RWPE2 (cell line): ENCODE measurements around the gene BROX.

Source experiments
- ATAC-seq: fragments of 200-7000 bp; cut with Tn5 transposase; 3 replicates; pipeline ENCODE4 v1.9.1; 2021; ENCODE audit warnings: low read depth
- DNase-seq: peaks from one replicate; pipeline ENCODE4 v3.0.0-alpha.2; 2020; ENCODE audit warnings: low spot score
- H3K27ac ChIP-seq: fragments of 450-650 bp; 2 replicates; pipeline ENCODE4 v1.5.1; 2017; ENCODE audit warnings: mild to moderate bottlenecking; ENCODE audit not compliant: poor library complexity, severe bottlenecking
- H3K27me3 ChIP-seq: fragments of 250-450 bp; sonication (Bioruptor Pico); 2 replicates; pipeline ENCODE4 v1.5.1; 2021; ENCODE audit warnings: mild to moderate bottlenecking, moderate library complexity; ENCODE audit not compliant: insufficient read depth, poor library complexity, severe bottlenecking
- H3K36me3 ChIP-seq: fragments of 250-450 bp; sonication (Bioruptor Pico); 2 replicates; pipeline ENCODE4 v1.5.1; 2020; ENCODE audit warnings: low read depth, mild to moderate bottlenecking, moderate library complexity
- H3K4me1 ChIP-seq: fragments of 250-450 bp; sonication (Bioruptor Pico); 2 replicates; pipeline ENCODE4 v1.5.1; 2021; ENCODE audit warnings: mild to moderate bottlenecking, moderate library complexity; ENCODE audit not compliant: insufficient read depth, poor library complexity, severe bottlenecking
- H3K4me3 ChIP-seq: fragments of 250-450 bp; sonication (Bioruptor Pico); 2 replicates; pipeline ENCODE4 v1.5.1; 2021; ENCODE audit warnings: mild to moderate bottlenecking, moderate library complexity; ENCODE audit not compliant: severe bottlenecking
- H3K9me3 ChIP-seq: fragments of 250-450 bp; sonication (Bioruptor Pico); 2 replicates; pipeline ENCODE4 v1.5.1; 2021; ENCODE audit warnings: mild to moderate bottlenecking, moderate library complexity; ENCODE audit not compliant: severe bottlenecking
- TF ChIP-seq, protein P1 (sequence below): fragments of 450-650 bp; IDR thresholded peaks from one replicate; pipeline ENCODE4 v1.5.1; 2017; ENCODE audit warnings: mild to moderate bottlenecking, moderate library complexity; ENCODE audit not compliant: poor library complexity, severe bottlenecking

Gene BROX

DNA sequence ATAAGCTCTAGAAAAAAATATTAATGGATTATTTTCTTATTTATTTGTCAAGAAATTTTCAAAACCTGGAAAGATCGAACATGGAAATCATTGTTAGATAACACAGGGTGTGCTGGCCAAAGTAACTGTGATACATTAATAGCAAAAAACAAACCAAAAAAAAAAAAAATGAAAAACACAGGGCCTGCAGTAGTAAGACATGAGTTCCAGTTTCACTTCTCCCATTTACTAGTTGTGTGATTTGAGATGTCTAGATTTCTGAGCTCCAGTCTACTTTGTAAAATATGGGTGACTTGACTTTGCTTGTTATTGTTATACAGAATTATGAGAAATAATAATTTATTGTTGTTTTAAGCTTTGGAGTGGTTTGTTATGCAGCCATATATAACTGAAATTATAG, 38.3 kb downstream of the BROX start:
- H3K27ac ChIP-seq = no peak overlapping the region
- ATAC-seq (no peak), DNase-seq (no peak)
- no peaks in the 10 kb centered on the region for H3K36me3 ChIP-seq
- no peaks in the 10 kb centered on the region for H3K9me3 ChIP-seq
- no peaks in the 10 kb centered on the region for H3K4me1 ChIP-seq
- H3K27me3 ChIP-seq = no peaks in the 10 kb centered on the region
- H3K4me3 ChIP-seq = no peak overlapping the region
- TF ChIP-seq, protein P1, sequence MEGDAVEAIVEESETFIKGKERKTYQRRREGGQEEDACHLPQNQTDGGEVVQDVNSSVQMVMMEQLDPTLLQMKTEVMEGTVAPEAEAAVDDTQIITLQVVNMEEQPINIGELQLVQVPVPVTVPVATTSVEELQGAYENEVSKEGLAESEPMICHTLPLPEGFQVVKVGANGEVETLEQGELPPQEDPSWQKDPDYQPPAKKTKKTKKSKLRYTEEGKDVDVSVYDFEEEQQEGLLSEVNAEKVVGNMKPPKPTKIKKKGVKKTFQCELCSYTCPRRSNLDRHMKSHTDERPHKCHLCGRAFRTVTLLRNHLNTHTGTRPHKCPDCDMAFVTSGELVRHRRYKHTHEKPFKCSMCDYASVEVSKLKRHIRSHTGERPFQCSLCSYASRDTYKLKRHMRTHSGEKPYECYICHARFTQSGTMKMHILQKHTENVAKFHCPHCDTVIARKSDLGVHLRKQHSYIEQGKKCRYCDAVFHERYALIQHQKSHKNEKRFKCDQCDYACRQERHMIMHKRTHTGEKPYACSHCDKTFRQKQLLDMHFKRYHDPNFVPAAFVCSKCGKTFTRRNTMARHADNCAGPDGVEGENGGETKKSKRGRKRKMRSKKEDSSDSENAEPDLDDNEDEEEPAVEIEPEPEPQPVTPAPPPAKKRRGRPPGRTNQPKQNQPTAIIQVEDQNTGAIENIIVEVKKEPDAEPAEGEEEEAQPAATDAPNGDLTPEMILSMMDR = no peak

DNA sequence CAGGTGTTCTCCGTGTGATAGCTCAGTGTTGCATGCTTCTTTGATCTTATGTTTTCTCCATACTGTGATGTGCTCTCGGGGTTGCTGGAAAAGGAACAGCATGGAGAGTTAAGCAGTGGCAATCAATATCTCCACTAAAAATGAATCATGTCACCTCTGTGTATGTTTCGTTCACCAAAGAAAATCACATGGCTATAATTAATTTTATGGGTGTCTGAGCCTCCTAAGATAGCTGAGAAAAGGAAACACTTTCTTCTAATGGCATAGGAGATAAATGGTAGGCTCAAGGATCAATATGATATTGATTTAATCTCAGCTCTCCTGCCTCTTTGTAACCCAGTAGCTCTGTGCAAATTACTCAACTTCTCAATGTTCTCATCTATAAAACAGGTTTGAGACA, 38.9 kb downstream of the BROX start:
- ATAC-seq = no peak
- H3K36me3 ChIP-seq = no peaks in the 10 kb centered on the region
- H3K27me3 ChIP-seq = no peaks in the 10 kb centered on the region
- no peaks in the 10 kb centered on the region for H3K9me3 ChIP-seq
- no peak overlapping the region for H3K27ac ChIP-seq
- no peak overlapping the region for H3K4me3 ChIP-seq
- TF ChIP-seq, protein P1 = no peak
- H3K4me1 ChIP-seq = no peaks in the 10 kb centered on the region
- no peak for DNase-seq

DNA sequence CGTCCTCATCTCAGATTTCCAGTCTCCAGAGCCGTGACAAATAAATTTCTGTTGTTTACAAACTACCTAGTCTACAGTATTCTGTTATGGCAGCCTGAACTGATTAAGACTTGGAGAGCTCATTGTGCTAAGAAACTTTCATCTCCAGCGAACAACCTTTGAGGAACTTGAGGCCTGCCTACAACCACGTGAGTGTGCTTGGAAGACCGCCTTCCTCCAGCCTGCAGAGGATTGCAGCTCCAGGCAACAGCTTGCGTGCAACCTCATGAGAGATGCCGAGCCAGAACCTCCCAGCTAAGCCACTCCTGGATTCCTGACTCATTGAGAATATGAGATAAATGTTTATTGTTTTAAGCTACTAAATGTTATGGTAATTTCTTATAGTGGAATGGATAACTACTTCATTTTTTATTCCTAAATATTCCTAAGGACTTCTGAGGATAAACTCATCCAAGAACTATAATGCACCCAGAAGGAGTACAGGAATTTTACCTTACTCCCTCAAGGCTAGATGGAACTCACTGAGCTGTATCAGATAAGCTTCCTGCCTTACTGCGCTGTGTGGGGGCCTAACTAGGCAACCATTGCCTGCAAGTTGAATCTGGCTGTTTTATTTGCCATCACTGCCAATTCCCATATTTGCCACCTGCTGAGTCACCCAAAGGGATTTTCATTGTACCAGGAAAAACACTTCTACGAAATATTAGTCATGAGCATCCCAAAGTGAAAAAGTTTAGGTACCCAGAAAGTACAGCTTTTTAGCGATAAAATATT, 42.2 kb downstream of the BROX start:
- no peak overlapping the region for H3K4me3 ChIP-seq
- TF ChIP-seq, protein P1 = no peak
- no peak overlapping the region for H3K27ac ChIP-seq
- H3K9me3 ChIP-seq = no peaks in the 10 kb centered on the region
- ATAC-seq = peak; percentile 61; the same call in 2 of the 3 replicates
- no peaks in the 10 kb centered on the region for H3K4me1 ChIP-seq
- no peak for DNase-seq
- no peaks in the 10 kb centered on the region for H3K36me3 ChIP-seq
- H3K27me3 ChIP-seq = no peaks in the 10 kb centered on the region

DNA sequence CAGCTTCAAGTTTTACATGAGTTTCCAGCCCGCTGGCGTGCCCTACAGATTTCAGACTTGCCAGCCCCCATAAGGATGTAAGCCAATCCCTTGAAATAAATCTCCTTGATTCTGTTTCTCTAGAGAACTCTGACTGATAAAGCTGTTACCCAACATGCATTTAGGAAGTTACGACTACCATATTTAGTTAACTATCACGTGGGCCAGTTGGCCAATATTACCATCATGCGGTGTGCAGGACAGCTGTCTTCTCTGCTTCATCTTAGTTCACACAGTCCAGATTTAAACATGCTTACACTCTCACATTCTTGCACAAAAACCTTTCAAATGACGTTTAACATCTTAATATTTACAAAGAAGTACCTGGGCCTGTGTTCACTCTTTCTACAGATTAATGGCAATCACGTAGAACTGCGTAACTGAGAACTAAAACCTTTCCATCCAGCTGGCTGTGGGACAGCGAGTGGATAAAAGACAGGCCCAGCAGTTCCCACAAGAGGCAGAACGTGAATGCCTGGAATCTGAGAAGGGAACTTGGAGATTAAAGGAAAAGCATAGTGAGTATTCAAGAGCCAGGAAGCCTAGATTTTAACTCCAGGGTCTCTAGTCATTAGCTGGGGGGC, 45.4 kb downstream of the BROX start:
- Histone ChIP-seq H3K27ac (no peak overlapping the region), H3K27me3 (no peaks in the 10 kb centered on the region), H3K9me3 (no peaks in the 10 kb centered on the region), H3K36me3 (no peaks in the 10 kb centered on the region), H3K4me3 (no peak overlapping the region), H3K4me1 (no peaks in the 10 kb centered on the region)
- no peak for DNase-seq
- no peak for ATAC-seq
- TF ChIP-seq, protein P1 = no peak
